HUES48 (cell line): ENCODE data around the gene NFXL1.

Source experiments
- H3K27ac ChIP-seq: one replicate; pipeline ENCODE4 v1.7.0; 2013; ENCODE audit warnings: low read depth, low read length, inconsistent platforms
- H3K27me3 ChIP-seq: 2 replicates; pipeline ENCODE4 v1.6.1; 2013; ENCODE audit warnings: mild to moderate bottlenecking, low read length; ENCODE audit not compliant: control insufficient read depth, insufficient read depth
- H3K36me3 ChIP-seq: 2 replicates; pipeline ENCODE4 v1.6.1; 2013; ENCODE audit warnings: low read length; ENCODE audit not compliant: control insufficient read depth, insufficient read depth
- H3K4me1 ChIP-seq: 2 replicates; pipeline ENCODE4 v1.6.1; 2013; ENCODE audit warnings: mild to moderate bottlenecking, low read length; ENCODE audit not compliant: control insufficient read depth, insufficient read depth
- H3K4me3 ChIP-seq: 2 replicates; pipeline ENCODE4 v1.5.1; 2013; ENCODE audit warnings: mild to moderate bottlenecking, low read depth, low read length
- H3K9ac ChIP-seq: 2 replicates; pipeline ENCODE4 v1.6.1; 2013; ENCODE audit warnings: mild to moderate bottlenecking, low read depth, low read length, moderate library complexity
- H3K9me3 ChIP-seq: 2 replicates; pipeline ENCODE4 v1.6.1; 2013; ENCODE audit warnings: low read length; ENCODE audit not compliant: control insufficient read depth, insufficient read depth

The NFXL1 gene

GRCh38 chr4:47852136-47852535 lies 62.2 kb downstream of the NFXL1 start:
- Histone ChIP-seq H3K4me1 (no peaks in the 10 kb centered on the region), H3K9me3 (no peaks in the 10 kb centered on the region), H3K36me3 (peaks cover 78% of the 10 kb centered on the region), H3K27ac (no peak overlapping the region), H3K9ac (no peak overlapping the region), H3K4me3 (no peak overlapping the region), H3K27me3 (no peaks in the 10 kb centered on the region)

- H3K4me3 ChIP-seq, result no peak overlapping the region
- no peaks in the 10 kb centered on the region for H3K4me1 ChIP-seq
- peaks cover 70% of the 10 kb centered on the region for H3K36me3 ChIP-seq
- no peaks in the 10 kb centered on the region for H3K9me3 ChIP-seq
- H3K9ac ChIP-seq, result no peak overlapping the region
- no peaks in the 10 kb centered on the region for H3K27me3 ChIP-seq
- no peak overlapping the region for H3K27ac ChIP-seq
Observed at GRCh38 chr4:47849466-47849865, 64.9 kb downstream of the NFXL1 start.

- Histone ChIP-seq H3K27me3 (no peaks in the 10 kb centered on the region), H3K36me3 (peaks cover 70% of the 10 kb centered on the region), H3K9ac (no peak overlapping the region), H3K27ac (no peak overlapping the region), H3K4me1 (no peaks in the 10 kb centered on the region), H3K4me3 (no peak overlapping the region), H3K9me3 (no peaks in the 10 kb centered on the region)
Observed at GRCh38 chr4:47848041-47848440, 66.3 kb downstream of the NFXL1 start.

- no peak overlapping the region for H3K9ac ChIP-seq
- peaks cover 8% of the 10 kb centered on the region for H3K4me1 ChIP-seq
- H3K4me3 ChIP-seq, result no peak overlapping the region
- no peaks in the 10 kb centered on the region for H3K9me3 ChIP-seq
- peaks cover 10% of the 10 kb centered on the region for H3K27me3 ChIP-seq
- H3K36me3 ChIP-seq, result peaks cover 30% of the 10 kb centered on the region
- H3K27ac ChIP-seq, result no peak overlapping the region
Observed at GRCh38 chr4:47842985-47843384, 71.4 kb downstream of the NFXL1 start.

DNA sequence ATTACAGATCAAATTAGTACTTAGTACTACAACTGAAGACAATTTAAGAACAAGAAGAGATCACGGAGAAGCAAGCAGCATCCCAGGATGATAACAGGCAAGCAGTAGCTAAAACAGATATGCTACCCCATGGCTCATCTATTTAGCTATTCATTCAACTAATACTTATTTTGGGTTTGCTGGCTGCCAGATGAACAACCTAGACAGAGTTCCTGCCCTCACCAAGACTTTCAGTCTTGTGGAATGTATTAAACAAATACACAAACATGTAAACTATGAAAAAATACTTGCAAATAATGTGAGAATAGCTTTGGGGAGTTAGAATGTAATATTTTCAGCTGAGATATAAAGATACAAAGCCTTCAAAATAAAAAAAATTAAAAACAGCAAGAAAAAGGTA lies 74.1 kb downstream of the NFXL1 start:
- peaks cover 17% of the 10 kb centered on the region for H3K4me1 ChIP-seq
- H3K4me3 ChIP-seq, result no peak overlapping the region
- H3K36me3 ChIP-seq, result peaks cover 19% of the 10 kb centered on the region
- H3K27ac ChIP-seq, result no peak overlapping the region
- peaks cover 22% of the 10 kb centered on the region for H3K27me3 ChIP-seq
- no peak overlapping the region for H3K9ac ChIP-seq
- H3K9me3 ChIP-seq, result no peaks in the 10 kb centered on the region

DNA sequence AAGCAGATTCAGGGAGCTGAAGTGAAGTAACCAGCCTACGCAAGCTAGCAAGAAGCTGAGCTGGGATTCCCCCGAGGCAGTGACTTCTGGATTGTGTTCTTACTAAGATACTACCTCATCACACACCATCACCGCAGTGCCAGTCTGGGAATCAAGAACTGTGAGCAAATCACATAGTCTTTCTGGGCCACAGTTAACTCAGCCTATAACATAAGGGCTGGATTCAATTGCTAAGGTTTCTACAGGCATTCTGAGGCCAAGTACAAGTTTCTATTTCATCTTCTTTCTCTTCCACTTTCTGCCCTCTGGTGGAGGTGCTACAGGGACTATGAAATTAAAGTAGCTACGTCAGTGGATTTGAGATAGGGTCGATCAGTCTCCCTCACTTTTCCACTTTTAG lies 75.1 kb downstream of the NFXL1 start:
- H3K27me3 ChIP-seq, result peaks cover 24% of the 10 kb centered on the region
- no peak overlapping the region for H3K4me3 ChIP-seq
- peaks cover 17% of the 10 kb centered on the region for H3K36me3 ChIP-seq
- H3K9ac ChIP-seq, result no peak overlapping the region
- H3K4me1 ChIP-seq, result peaks cover 21% of the 10 kb centered on the region
- H3K27ac ChIP-seq, result no peak overlapping the region
- no peaks in the 10 kb centered on the region for H3K9me3 ChIP-seq

DNA sequence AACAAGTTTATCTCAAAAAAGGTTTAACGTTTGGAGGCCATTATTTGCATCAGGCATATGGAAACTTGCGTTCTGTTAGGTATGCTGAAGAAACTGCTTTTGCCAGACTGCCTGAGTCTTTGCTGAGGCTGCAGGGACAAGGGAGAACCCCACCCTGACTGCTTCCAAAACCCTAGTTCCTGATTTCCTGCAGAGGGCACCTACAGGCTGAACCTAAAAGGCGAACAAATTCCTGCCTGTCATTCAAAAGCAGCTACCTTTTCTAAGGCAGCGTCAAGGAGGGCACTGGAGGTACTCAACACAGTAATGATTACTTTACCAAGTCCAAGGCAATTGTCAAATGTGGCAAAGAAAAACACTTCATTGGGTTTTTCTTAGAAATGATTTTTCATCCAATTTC lies 75.9 kb downstream of the NFXL1 start:
- Histone ChIP-seq H3K36me3 (peaks cover 9% of the 10 kb centered on the region), H3K9me3 (no peaks in the 10 kb centered on the region), H3K9ac (no peak overlapping the region), H3K4me3 (peak overlapping the region; percentile 87), H3K4me1 (peaks cover 21% of the 10 kb centered on the region), H3K27me3 (peaks cover 24% of the 10 kb centered on the region), H3K27ac (no peak overlapping the region)

- H3K4me3 ChIP-seq, result peak within 1 kb of the TSS; percentile 87
- H3K4me1 ChIP-seq, result peaks cover 21% of the 10 kb centered on the region
- H3K27me3 ChIP-seq, result peaks cover 24% of the 10 kb centered on the region
- H3K27ac ChIP-seq, result no peak within 1 kb of the TSS
- no peaks in the 10 kb centered on the region for H3K9me3 ChIP-seq
- peaks cover 3% of the 10 kb centered on the region; the same call in 1 of the 2 replicates for H3K36me3 ChIP-seq
- H3K9ac ChIP-seq, result peak within 1 kb of the TSS; percentile 53; the same call in 1 of the 2 replicates
Observed at GRCh38 chr4:47837908-47838294, 76.5 kb downstream of the NFXL1 start, which contains the start of gene CORIN. Gene CORIN, minus strand, starts transcription at chr4:47838067. Its CDS starts 118 bp downstream, at chr4:47837949.

DNA sequence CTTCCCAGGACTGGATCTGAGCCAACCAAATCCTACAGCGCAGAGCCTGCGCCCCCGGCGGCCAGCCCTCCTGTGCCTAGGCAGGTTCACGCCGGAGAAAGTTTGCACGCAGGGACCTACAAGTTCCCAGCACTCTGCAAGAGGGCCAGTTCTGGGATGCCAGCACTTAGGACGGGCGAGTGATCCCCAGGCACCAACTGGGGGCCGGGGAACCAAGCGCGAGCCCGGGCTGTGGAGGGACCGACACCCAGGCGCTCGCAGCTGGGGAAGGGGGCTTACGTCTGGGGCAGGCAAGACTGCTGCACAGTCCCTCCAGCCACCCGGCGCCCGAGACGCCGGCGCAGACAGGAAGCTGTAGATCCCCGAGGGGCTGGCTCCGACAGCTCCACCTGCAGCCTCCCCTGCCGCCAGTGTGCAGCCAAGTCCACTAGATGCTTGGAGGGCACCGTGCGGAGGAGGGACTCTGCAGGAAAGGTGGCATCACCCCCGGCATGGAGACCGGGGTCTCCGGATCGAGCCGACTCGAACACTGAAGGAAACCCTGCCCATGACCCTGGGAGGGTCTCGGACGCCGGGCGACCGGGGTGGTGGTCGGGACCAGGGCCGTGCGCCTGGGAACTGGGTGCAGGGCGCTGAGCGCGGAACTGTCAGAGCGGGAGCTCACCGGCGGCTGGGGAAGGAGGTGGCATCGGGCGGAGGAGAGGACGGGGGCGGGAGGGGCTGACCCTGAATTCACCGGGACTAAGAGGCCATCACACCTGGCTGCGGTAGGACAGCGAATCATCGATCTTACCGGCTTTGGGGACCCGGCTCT lies 77.1 kb downstream of the NFXL1 start:
- no peaks in the 10 kb centered on the region for H3K36me3 ChIP-seq
- peak overlapping the region; percentile 53; the same call in 1 of the 2 replicates for H3K9ac ChIP-seq

DNA sequence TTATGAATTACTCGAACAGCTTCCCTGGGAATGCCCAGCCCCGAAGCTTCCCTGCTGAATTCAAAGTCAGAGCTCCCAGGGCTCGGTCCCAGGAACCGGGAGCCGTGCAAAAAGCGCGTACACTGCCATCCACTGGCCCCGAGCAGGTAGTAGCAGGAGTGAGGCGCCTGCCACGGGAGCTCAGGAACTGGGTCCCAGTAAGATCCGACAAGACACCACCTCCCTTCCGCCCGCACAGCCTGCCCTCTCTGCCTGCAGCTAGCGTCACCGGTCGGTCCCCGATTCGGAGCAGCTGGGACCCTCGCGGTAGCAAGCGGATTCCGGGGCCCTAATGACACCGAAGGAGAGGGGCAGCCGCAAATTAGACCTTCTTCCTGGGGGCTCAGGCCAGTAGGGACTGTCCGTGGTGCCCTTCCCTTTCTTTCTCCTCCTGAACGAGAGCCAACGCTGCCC lies 77.7 kb downstream of the NFXL1 start:
- Histone ChIP-seq H3K36me3 (no peaks in the 10 kb centered on the region), H3K27ac (no peak overlapping the region), H3K27me3 (peaks cover 24% of the 10 kb centered on the region), H3K4me3 (peak overlapping the region; percentile 87), H3K9ac (peak overlapping the region; percentile 53), H3K4me1 (peaks cover 21% of the 10 kb centered on the region), H3K9me3 (no peaks in the 10 kb centered on the region)

More for the DNA sequence above, 77.1 kb downstream of the NFXL1 start:
- Histone ChIP-seq H3K4me3 (peak overlapping the region; percentile 87), H3K4me1 (peaks cover 21% of the 10 kb centered on the region), H3K27ac (no peak overlapping the region), H3K9me3 (no peaks in the 10 kb centered on the region), H3K27me3 (peaks cover 24% of the 10 kb centered on the region)

DNA sequence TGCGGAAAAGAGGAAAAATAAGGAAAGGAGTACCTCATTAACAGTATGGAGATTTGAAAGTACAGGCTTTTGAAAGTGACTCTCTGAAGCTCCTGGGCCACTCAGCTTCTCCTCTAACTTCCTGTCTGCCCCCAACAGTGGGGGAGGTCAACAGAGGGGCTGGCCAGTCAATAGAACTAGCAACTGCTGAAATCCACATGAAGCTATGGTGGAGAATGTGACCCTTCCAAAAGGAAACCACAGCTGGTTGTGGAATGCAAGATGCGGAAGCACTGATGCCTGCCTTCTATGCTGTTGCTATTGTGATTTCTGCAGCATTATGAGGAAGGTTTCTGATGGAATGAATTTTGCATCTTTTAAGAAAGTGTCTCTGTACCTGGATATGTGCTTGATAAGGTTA lies 78.9 kb downstream of the NFXL1 start:
- Histone ChIP-seq H3K27me3 (peaks cover 24% of the 10 kb centered on the region), H3K9ac (no peak overlapping the region), H3K4me3 (no peak overlapping the region), H3K36me3 (no peaks in the 10 kb centered on the region), H3K9me3 (no peaks in the 10 kb centered on the region), H3K4me1 (peaks cover 21% of the 10 kb centered on the region), H3K27ac (no peak overlapping the region)
